ENCODE measurements around the gene EHD1. TPM values are rescaled to one million over a fixed set of nuclear protein-coding genes. Genes with fewer than 3 reads are reported as not detected.

The EHD1 gene
- total RNA-seq, 1 experiment from 2014 or later = 340 TPM

DNA sequence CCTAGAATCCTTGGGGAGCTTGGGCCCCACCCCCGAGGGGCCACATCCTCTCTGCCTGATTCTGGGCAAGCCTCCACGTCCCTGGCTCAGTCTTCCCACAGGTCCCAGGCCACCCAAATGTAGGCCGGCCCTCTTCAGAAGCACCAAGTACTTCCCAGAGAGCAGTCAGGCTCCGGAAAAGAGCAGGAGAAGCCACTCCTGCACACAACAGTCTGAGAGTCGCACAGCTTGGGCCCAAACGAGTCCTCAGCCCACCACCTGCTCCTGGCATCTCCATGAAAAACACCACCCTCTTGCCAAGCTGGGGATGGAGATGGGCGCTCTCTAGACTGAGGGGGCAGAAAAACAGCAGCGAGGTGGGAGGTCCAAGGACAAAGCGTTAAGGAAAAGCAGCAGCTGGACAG, 15.4 kb downstream of the EHD1 start:
- H3K4me1 ChIP-seq (ENCODE audit: insufficient read depth, low read length) = peaks cover 57% of the 10 kb centered on the region
- no peaks in the 10 kb centered on the region for H3K9me3 ChIP-seq (ENCODE audit: low read length)
- BruUV-seq (replicated peaks) = no TSS peak
- intact Hi-C loops (cut with micrococcal nuclease) = no loop called here
- no peak overlapping the region for H3K9ac ChIP-seq (ENCODE audit: low read length)
- no peak for ATAC-seq
- H3F3A ChIP-seq (ENCODE audit: low read length, unreplicated experiment) = no peaks in the 10 kb centered on the region
- no peaks in the 10 kb centered on the region for H3K9me2 ChIP-seq (replicated peaks; ENCODE audit: low read length)
- DNase-seq = no peak
- no peak overlapping the region for H3K4me2 ChIP-seq (ENCODE audit: low read length)
- H3K36me3 ChIP-seq (ENCODE audit: low read depth, low read length) = peaks cover 25% of the 10 kb centered on the region
- ChIA-PET CTCF (no interaction called here), POLR2A (ENCODE audit: unreplicated experiment) (no interaction called here)
- no peak overlapping the region for H3K27ac ChIP-seq (ENCODE audit: low read length)
- no peaks in the 10 kb centered on the region for H3K27me3 ChIP-seq (ENCODE audit: low read length)
- no peak overlapping the region for H2AFZ ChIP-seq (ENCODE audit: low read length)
- peaks cover 32% of the 10 kb centered on the region; the same call in 1 of the 2 replicates for H4K20me1 ChIP-seq (ENCODE audit: low read length)
- H3K4me3 ChIP-seq (ENCODE audit: low read length) = no peak overlapping the region
- TF ChIP-seq, protein P1, sequence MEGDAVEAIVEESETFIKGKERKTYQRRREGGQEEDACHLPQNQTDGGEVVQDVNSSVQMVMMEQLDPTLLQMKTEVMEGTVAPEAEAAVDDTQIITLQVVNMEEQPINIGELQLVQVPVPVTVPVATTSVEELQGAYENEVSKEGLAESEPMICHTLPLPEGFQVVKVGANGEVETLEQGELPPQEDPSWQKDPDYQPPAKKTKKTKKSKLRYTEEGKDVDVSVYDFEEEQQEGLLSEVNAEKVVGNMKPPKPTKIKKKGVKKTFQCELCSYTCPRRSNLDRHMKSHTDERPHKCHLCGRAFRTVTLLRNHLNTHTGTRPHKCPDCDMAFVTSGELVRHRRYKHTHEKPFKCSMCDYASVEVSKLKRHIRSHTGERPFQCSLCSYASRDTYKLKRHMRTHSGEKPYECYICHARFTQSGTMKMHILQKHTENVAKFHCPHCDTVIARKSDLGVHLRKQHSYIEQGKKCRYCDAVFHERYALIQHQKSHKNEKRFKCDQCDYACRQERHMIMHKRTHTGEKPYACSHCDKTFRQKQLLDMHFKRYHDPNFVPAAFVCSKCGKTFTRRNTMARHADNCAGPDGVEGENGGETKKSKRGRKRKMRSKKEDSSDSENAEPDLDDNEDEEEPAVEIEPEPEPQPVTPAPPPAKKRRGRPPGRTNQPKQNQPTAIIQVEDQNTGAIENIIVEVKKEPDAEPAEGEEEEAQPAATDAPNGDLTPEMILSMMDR (conservative IDR thresholded peaks at IDR 0.05; ENCODE audit: low read depth, low read length) = no peak
- no peak for TF ChIP-seq EZH2 (IDR thresholded peaks at IDR 0.05; ENCODE audit: low read length, unreplicated experiment)
- no peak for TF ChIP-seq EZH2phosphoT487 (IDR thresholded peaks at IDR 0.05; ENCODE audit: borderline replicate concordance, low read length)
- peaks cover 92% of the 10 kb centered on the region for H3K79me2 ChIP-seq (ENCODE audit: low read length)

- ATAC-seq (no peak), DNase-seq (no peak)
- peaks cover 60% of the 10 kb centered on the region for H3K4me1 ChIP-seq (ENCODE audit: insufficient read depth, low read length)
- ChIA-PET CTCF (no interaction called here), POLR2A (ENCODE audit: unreplicated experiment) (no interaction called here)
- no peak for TF ChIP-seq EZH2 (IDR thresholded peaks at IDR 0.05; ENCODE audit: low read length, unreplicated experiment)
- TF ChIP-seq EZH2phosphoT487 (IDR thresholded peaks at IDR 0.05; ENCODE audit: borderline replicate concordance, low read length) = no peak
- TF ChIP-seq, protein P1 (conservative IDR thresholded peaks at IDR 0.05; ENCODE audit: low read depth, low read length) = no peak
- H3K27me3 ChIP-seq (ENCODE audit: low read length) = no peaks in the 10 kb centered on the region
- no peaks in the 10 kb centered on the region for H3K9me2 ChIP-seq (replicated peaks; ENCODE audit: low read length)
- H4K20me1 ChIP-seq (ENCODE audit: low read length) = peaks cover 32% of the 10 kb centered on the region; the same call in 1 of the 2 replicates
- no peaks in the 10 kb centered on the region for H3K9me3 ChIP-seq (ENCODE audit: low read length)
- no peak overlapping the region for H3K4me2 ChIP-seq (ENCODE audit: low read length)
- peaks cover 26% of the 10 kb centered on the region; the same call in 1 of the 2 replicates for H3K36me3 ChIP-seq (ENCODE audit: low read depth, low read length)
- peaks cover 83% of the 10 kb centered on the region for H3K79me2 ChIP-seq (ENCODE audit: low read length)
- no peak overlapping the region for H2AFZ ChIP-seq (ENCODE audit: low read length)
- intact Hi-C loops (cut with micrococcal nuclease) = no loop called here
- no TSS peak for BruUV-seq (replicated peaks)
- peaks cover 4% of the 10 kb centered on the region for H3F3A ChIP-seq (ENCODE audit: low read length, unreplicated experiment)
- H3K4me3 ChIP-seq (ENCODE audit: low read length) = no peak overlapping the region
- H3K27ac ChIP-seq (ENCODE audit: low read length) = no peak overlapping the region
- H3K9ac ChIP-seq (ENCODE audit: low read length) = no peak overlapping the region
Observed at GRCh38 chr11:64861227-64861975, 17.0 kb downstream of the EHD1 start.
